Measurements from ENCODE around the gene ADH4.
A peak's percentile ranks its signal among the peaks of the same experiment; 100 is the strongest.
"Not testable (repeated sequence)": the region's sequence is repeated elsewhere in the genome, so short reads cannot be mapped to it uniquely, and the experiment has no call there.

ADH4 gene

DNA sequence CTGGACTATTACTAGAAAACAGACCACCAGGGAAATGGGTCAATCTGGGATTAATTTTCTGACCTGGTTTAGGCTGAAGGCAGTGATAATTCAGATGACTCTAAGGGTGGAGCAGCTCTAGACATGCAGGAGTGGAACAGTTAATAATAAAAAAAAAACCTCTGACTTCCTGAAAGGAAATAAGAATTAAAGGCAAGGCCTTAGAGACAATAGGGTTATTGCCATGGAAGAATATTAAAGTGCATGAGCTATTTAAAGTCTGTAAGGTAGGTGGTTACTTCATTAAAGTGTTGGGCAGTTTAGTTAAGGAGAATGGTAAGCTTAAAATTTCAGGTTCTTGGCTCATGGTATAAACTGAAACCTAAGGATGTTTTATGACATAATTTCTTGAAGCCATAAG lies 40.9 kb downstream of the ADH4 start:
- H3K27ac Mint-ChIP-seq = no peak overlapping the region
- H3K4me1 Mint-ChIP-seq = no peaks in the 10 kb centered on the region
- H3K4me3 Mint-ChIP-seq = no peak overlapping the region
- H3K9me3 Mint-ChIP-seq = peaks cover 6% of the 10 kb centered on the region
- TF ChIP-seq, protein P1, sequence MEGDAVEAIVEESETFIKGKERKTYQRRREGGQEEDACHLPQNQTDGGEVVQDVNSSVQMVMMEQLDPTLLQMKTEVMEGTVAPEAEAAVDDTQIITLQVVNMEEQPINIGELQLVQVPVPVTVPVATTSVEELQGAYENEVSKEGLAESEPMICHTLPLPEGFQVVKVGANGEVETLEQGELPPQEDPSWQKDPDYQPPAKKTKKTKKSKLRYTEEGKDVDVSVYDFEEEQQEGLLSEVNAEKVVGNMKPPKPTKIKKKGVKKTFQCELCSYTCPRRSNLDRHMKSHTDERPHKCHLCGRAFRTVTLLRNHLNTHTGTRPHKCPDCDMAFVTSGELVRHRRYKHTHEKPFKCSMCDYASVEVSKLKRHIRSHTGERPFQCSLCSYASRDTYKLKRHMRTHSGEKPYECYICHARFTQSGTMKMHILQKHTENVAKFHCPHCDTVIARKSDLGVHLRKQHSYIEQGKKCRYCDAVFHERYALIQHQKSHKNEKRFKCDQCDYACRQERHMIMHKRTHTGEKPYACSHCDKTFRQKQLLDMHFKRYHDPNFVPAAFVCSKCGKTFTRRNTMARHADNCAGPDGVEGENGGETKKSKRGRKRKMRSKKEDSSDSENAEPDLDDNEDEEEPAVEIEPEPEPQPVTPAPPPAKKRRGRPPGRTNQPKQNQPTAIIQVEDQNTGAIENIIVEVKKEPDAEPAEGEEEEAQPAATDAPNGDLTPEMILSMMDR (IDR thresholded peaks at IDR 0.05; ENCODE audit: unreplicated experiment in 3 of 3) = no peak
- H3K36me3 Mint-ChIP-seq (ENCODE audit: low read depth) = peaks cover 12% of the 10 kb centered on the region
- H3K27me3 Mint-ChIP-seq (ENCODE audit: low read depth) = no peaks in the 10 kb centered on the region

DNA sequence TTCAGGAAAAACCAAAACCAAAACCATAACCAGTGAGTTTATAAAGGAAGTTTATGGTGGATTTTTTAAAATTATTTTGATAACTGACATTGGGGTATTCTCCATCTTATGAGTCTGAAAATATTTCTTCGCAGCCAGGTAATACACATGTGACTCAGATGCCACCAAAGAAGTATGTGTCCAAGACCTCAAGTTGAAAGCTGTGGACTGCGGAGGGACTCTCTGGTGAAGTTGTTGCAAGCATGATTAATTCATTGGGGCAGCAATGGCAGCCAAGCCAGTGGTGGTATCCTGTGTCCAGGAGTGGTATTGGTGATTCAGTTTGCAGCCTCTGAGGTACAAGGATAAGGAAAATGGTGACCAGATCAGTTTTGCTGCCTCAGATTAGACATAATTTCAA lies 41.5 kb downstream of the ADH4 start:
- H3K27ac Mint-ChIP-seq = no peak overlapping the region
- no peaks in the 10 kb centered on the region for H3K27me3 Mint-ChIP-seq (ENCODE audit: low read depth)
- TF ChIP-seq, protein P1 (IDR thresholded peaks at IDR 0.05; ENCODE audit: unreplicated experiment in 3 of 3) = no peak
- H3K4me3 Mint-ChIP-seq = no peak overlapping the region
- H3K36me3 Mint-ChIP-seq (ENCODE audit: low read depth) = peaks cover 12% of the 10 kb centered on the region
- no peaks in the 10 kb centered on the region for H3K4me1 Mint-ChIP-seq
- peaks cover 6% of the 10 kb centered on the region for H3K9me3 Mint-ChIP-seq

DNA sequence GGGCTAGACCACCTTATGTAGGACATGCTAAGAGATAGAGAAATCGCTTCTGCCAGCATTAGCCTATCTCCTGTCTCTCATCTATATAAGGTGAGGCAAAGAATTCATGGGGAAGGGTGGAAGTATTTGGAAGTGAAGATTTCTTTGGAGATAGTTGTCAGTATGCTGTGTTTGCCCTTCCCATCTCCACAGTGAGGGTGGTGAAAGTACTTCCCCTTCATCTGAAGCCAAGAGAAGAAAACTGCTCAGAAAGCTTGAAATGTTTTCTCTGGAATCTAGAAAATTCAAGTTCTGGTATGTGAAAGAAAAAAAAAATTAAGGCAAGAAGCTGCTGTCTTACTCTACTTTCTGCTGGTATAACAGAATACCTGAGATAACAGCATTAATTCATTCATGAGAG lies 43.2 kb downstream of the ADH4 start:
- TF ChIP-seq, protein P1 (IDR thresholded peaks at IDR 0.05; ENCODE audit: unreplicated experiment in 3 of 3) = no peak
- no peaks in the 10 kb centered on the region for H3K27me3 Mint-ChIP-seq (ENCODE audit: low read depth)

DNA sequence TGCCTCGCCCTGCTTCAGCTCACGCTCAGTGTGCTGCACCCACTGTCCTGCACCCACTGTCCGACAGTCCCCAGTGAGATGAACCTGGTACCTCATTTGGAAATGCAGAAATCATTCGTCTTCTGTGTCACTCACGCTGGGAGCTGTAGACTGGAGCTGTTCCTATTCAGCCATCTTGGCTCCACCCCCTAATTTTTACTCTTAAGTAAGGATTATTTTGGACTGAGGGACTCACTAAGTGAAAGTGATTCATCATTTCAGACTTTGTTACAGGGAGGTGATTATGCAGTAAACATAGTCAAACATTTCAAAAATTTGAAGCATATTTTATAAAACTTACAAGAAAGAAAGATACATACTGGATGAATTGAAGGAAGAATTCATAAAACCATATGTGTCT lies 44.3 kb downstream of the ADH4 start:
- H3K4me1 Mint-ChIP-seq; H3K4me3 Mint-ChIP-seq; H3K27ac Mint-ChIP-seq; H3K27me3 Mint-ChIP-seq (ENCODE audit: low read depth): not testable (repeated sequence)
- H3K9me3 Mint-ChIP-seq = peaks cover 16% of the 10 kb centered on the region
- H3K36me3 Mint-ChIP-seq (ENCODE audit: low read depth) = peaks cover 16% of the 10 kb centered on the region

More for the DNA sequence above, 43.2 kb downstream of the ADH4 start:
- H3K36me3 Mint-ChIP-seq (ENCODE audit: low read depth) = peaks cover 16% of the 10 kb centered on the region
- peaks cover 16% of the 10 kb centered on the region for H3K9me3 Mint-ChIP-seq
- no peak overlapping the region for H3K4me3 Mint-ChIP-seq
- no peaks in the 10 kb centered on the region for H3K4me1 Mint-ChIP-seq
- no peak overlapping the region for H3K27ac Mint-ChIP-seq

DNA sequence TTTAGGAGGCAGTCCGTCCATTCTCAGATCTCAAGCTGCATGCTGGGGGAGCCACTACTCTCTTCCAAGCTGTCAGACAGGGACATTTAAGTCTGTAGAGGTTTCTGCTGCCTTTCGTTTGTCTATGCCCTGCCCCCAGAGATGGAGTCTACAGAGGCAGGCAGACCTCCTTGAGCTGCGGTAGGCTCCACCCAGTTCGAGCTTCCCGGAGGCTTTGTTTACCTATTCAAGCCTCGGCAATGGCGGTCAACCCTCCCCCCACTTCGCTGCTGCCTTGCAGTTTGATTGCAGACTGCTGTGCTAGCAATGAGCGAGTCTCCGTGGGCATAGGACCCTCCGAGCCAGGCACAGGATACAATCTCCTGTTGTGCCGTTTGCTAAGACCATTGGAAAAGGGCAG lies 44.8 kb downstream of the ADH4 start:
- TF ChIP-seq, protein P1 (IDR thresholded peaks at IDR 0.05; ENCODE audit: unreplicated experiment in 3 of 3) = no peak
- Mint-ChIP-seq H3K4me1 (no peaks in the 10 kb centered on the region), H3K36me3 (ENCODE audit: low read depth) (peaks cover 16% of the 10 kb centered on the region), H3K9me3 (peaks cover 16% of the 10 kb centered on the region), H3K4me3 (no peak overlapping the region), H3K27me3 (ENCODE audit: low read depth) (no peaks in the 10 kb centered on the region), H3K27ac (no peak overlapping the region)

DNA sequence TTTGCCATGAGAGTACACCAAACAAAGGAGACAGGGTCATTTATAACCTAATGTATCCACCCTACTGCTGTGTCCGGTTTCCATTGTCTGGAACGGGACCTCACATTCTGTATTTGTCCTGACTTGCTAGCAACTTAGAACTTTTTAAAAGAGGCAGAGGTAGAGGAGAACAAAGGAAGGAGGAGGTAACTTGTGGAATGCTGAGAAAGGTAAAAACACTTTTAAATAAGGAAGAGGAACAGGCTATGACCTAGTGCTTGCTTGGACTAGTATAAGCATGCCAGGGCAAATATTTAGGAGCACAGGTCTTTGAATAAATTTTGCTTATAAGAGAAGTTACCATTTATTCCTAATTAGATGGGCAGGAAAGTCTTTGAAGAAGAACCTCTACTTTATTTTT lies 52.3 kb downstream of the ADH4 start:
- H3K27me3 Mint-ChIP-seq (ENCODE audit: low read depth); H3K9me3 Mint-ChIP-seq; H3K36me3 Mint-ChIP-seq (ENCODE audit: low read depth): not testable (repeated sequence)
- Mint-ChIP-seq H3K27ac (peak overlapping the region; percentile 97 to 98 (median 98)), H3K4me3 (peak overlapping the region in 1 of 3 experiments; percentile 92), H3K4me1 (peaks cover 33% of the 10 kb centered on the region)

DNA sequence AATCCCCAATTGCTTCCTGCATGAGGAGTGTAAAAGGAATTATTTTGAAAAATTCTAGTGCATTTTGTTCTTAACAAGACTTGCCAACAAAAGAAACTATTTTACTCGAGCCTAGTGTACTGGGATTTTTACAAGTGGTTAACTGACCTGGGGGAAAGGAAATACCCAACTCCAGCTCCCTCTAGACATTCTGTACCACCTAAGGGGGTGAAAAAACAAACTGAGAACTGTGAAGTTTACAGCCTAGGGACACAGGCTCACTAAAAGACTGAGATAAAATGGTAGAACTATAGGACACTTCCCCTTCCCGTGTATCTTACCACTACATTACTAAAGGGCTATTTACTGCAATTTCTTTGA lies 52.9 kb downstream of the ADH4 start:
- TF ChIP-seq, protein P1 (IDR thresholded peaks at IDR 0.05; ENCODE audit: unreplicated experiment in 3 of 3) = no peak
- Mint-ChIP-seq H3K27me3 (ENCODE audit: low read depth) (no peaks in the 10 kb centered on the region), H3K27ac (peak overlapping the region; percentile 97 to 98 (median 98)), H3K4me1 (peaks cover 38% of the 10 kb centered on the region), H3K4me3 (peak overlapping the region; percentile 87 to 94 (median 92)), H3K36me3 (ENCODE audit: low read depth) (peaks cover 14% of the 10 kb centered on the region), H3K9me3 (peaks cover 2% of the 10 kb centered on the region)
